Cardiac fibroblast (primary cell): ENCODE measurements around the gene IFNL1.

Experiments
- DNase-seq, 2 donors: peaks; one replicate each; pipeline versions ENCODE4 v3.0.0 to v3.0.0-alpha.2; 2010; ENCODE audit warnings: low read depth in 2 of 2
- H3K4me3 ChIP-seq, 2 donors: replicated peaks in 1 of 2; 1 replicate in 1 of 2; 2 replicates in 1 of 2; pipeline ENCODE4 v1.5.1; 2011; ENCODE audit warnings: low read depth in 2 of 2, low read length in 2 of 2, mild to moderate bottlenecking in 2 of 2, moderate library complexity in 1 of 2
- CTCF ChIP-seq: IDR thresholded peaks from one replicate; pipeline ENCODE4 v1.5.1; 2011; ENCODE audit warnings: low read depth, mild to moderate bottlenecking, low read length, inconsistent platforms

IFNL1 gene

DNA sequence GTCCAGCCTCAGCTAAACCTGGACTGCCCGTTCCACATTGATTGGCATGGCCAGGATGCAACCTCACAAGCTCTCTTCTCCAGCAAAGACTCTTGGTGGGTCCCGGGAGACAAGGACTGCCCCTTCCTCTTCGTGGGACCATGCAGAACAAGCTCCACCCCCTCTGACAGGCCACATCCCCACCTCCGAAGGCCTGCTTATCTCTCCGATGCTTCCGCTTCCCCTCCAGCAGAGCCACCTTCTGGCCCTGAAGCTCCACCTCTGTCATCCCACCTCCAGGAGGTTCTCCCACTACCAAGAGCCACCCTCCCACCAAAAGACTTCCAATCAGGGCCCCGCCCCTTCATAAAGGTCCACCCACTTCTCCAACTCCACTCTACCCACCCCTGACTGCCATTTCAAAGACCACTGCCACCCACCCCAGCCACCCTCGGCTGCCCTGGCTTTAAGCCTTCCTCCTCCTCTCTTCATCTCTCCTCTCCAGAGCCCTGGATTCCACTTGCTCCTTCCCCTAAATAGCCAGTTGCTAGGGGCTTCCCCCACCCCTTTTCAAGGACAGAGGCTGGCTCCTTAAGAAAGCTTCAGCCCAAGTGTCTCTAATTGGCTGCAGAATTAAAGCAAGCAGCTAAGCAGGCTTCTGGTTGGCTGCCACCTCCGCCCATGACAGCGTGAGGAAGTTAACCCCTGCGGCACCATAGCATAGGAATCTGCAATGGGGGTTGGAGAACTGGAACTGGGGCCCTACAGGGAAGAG is 14.5 kb downstream of the IFNL1 start:
- H3K4me3 ChIP-seq: no peak overlapping the region
- no peak for TF ChIP-seq CTCF
- DNase-seq: peak; percentile 9 to 10

GRCh38 chr19:39314016-39314728 is 18.0 kb downstream of the IFNL1 start:
- no peak for DNase-seq
- no peak for TF ChIP-seq CTCF
- H3K4me3 ChIP-seq: no peak overlapping the region

GRCh38 chr19:39315933-39316332 is 19.7 kb downstream of the IFNL1 start:
- TF ChIP-seq CTCF: no peak
- H3K4me3 ChIP-seq: no peak overlapping the region
- no peak for DNase-seq

- DNase-seq: no peak
- H3K4me3 ChIP-seq: no peak overlapping the region
- TF ChIP-seq CTCF: no peak
These were observed 20.6 kb downstream of the IFNL1 start for GRCh38 chr19:39316627-39317321.

GRCh38 chr19:39317476-39317875 is 21.3 kb downstream of the IFNL1 start:
- DNase-seq: no peak
- H3K4me3 ChIP-seq: no peak overlapping the region
- TF ChIP-seq CTCF: no peak

DNA sequence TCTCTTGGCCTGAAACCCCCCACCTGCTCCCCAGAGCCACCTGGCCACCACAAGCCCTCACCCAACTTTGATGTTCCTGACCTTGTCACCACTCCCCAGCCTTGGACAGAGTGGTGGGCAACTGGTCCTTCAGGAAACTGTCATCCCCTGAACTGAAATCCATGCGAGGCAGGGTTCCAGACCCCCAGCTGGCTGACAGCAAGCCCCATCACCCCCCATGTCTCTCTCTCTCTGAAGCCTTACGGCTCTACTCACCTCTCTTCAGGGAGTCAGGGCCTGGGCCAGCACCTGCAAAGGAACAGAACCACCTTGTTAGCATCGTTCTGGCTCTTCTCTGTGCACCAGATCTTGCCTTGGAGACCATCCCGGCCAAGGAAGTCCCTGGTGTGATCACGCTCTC is 21.9 kb downstream of the IFNL1 start:
- H3K4me3 ChIP-seq: no peak overlapping the region
- no peak for DNase-seq
- TF ChIP-seq CTCF: no peak
